MM.1S (cell line): ENCODE measurements around the gene MAPKAP1.

Experiments
- DNase-seq: peaks from one replicate; pipeline ENCODE4 v3.0.0-alpha.2; 2015
- H2AFZ ChIP-seq: fragments of 300-600 bp; sonication (generic); 2 replicates; pipeline ENCODE4 v1.6.0; 2016; ENCODE audit warnings: antibody characterized with exemption, low read length
- H3F3A ChIP-seq: fragments of 300-600 bp; sonication (generic); 2 replicates; pipeline ENCODE4 v1.6.1; 2016; ENCODE audit warnings: mild to moderate bottlenecking, antibody characterized with exemption, low read length, moderate library complexity, mixed read lengths; ENCODE audit not compliant: insufficient read depth
- H3K27ac ChIP-seq: fragments of 300-600 bp; sonication (generic); 2 replicates; pipeline ENCODE4 v1.5.1; 2016; ENCODE audit warnings: mild to moderate bottlenecking, low read length
- H3K27me3 ChIP-seq: fragments of 300-600 bp; sonication (generic); replicated peaks from 2 replicates; pipeline ENCODE4 v1.6.0; 2016; ENCODE audit warnings: low read length; ENCODE audit not compliant: insufficient read depth
- H3K36me3 ChIP-seq: fragments of 300-600 bp; sonication (generic); replicated peaks from 2 replicates; pipeline ENCODE4 v1.6.1; 2016; ENCODE audit warnings: mild to moderate bottlenecking, low read length, mixed read lengths; ENCODE audit not compliant: insufficient read depth
- H3K4me1 ChIP-seq: fragments of 300-600 bp; sonication (generic); 2 replicates; pipeline ENCODE4 v1.6.1; 2016; ENCODE audit warnings: low read length, mixed read lengths
- H3K4me2 ChIP-seq: fragments of 300-600 bp; sonication (generic); 2 replicates; pipeline ENCODE4 v1.6.0; 2016; ENCODE audit warnings: low read depth, low read length
- H3K4me3 ChIP-seq: fragments of 300-600 bp; sonication (generic); 2 replicates; pipeline ENCODE4 v1.5.1; 2016; ENCODE audit warnings: low read length, mixed read lengths
- H3K79me2 ChIP-seq: fragments of 300-600 bp; sonication (generic); 2 replicates; pipeline ENCODE4 v1.6.1; 2016; ENCODE audit warnings: mixed run types, low read length, mixed read lengths
- H3K9ac ChIP-seq: fragments of 300-600 bp; sonication (generic); 2 replicates; pipeline ENCODE4 v1.6.1; 2016; ENCODE audit warnings: low read length, mixed read lengths
- H3K9me2 ChIP-seq: fragments of 300-600 bp; sonication (generic); replicated peaks from 2 replicates; pipeline ENCODE4 v1.6.1; 2016; ENCODE audit warnings: mild to moderate bottlenecking, low read length, mixed read lengths; ENCODE audit not compliant: insufficient read depth
- H3K9me3 ChIP-seq: fragments of 300-600 bp; sonication (generic); replicated peaks from 2 replicates; pipeline ENCODE4 v1.6.1; 2016; ENCODE audit warnings: mild to moderate bottlenecking, low read length, mixed read lengths; ENCODE audit not compliant: insufficient read depth
- H4K20me1 ChIP-seq: fragments of 300-600 bp; sonication (generic); 2 replicates; pipeline ENCODE4 v1.6.1; 2016; ENCODE audit warnings: mild to moderate bottlenecking, low read length, moderate library complexity, mixed read lengths; ENCODE audit not compliant: insufficient read depth
- CTCF ChIP-seq: fragments of 300-600 bp; sonication (generic); IDR thresholded peaks from 2 replicates; pipeline ENCODE4 v1.5.1; 2016; ENCODE audit warnings: antibody characterized with exemption, low read length, mixed read lengths
- EZH2 ChIP-seq: fragments of 300-600 bp; sonication (generic); optimal IDR thresholded peaks from 2 replicates; pipeline ENCODE3; 2017; ENCODE audit warnings: low read depth, mild to moderate bottlenecking, antibody characterized with exemption, low read length, mixed read lengths
- EZH2phosphoT487 ChIP-seq: fragments of 300-600 bp; sonication (generic); IDR thresholded peaks from 2 replicates; pipeline ENCODE4 v1.6.1; 2018; ENCODE audit warnings: antibody characterized with exemption, low read length

Gene MAPKAP1

GRCh38 chr9:125706651-125707471 is at the start of gene MAPKAP1:
Gene MAPKAP1, minus strand, starts transcription at chr9:125707208. Its CDS starts 34,634 bp downstream, at chr9:125672574.
- peak within 1 kb of the TSS; percentile 75 for H3K4me2 ChIP-seq
- no peaks in the 10 kb centered on the region for H3K9me3 ChIP-seq
- H3K4me1 ChIP-seq: peaks cover 15% of the 10 kb centered on the region; the same call in 1 of the 2 replicates
- peak; percentile 97 for DNase-seq
- H3K9ac ChIP-seq: peak within 1 kb of the TSS; percentile 73
- no peaks in the 10 kb centered on the region for H3K36me3 ChIP-seq
- no peaks in the 10 kb centered on the region for H3F3A ChIP-seq
- H3K27me3 ChIP-seq: no peaks in the 10 kb centered on the region
- H3K27ac ChIP-seq: peak within 1 kb of the TSS; percentile 22; the same call in 1 of the 2 replicates
- no peaks in the 10 kb centered on the region for H4K20me1 ChIP-seq
- no peaks in the 10 kb centered on the region for H3K9me2 ChIP-seq
- peak within 1 kb of the TSS; percentile 89 for H2AFZ ChIP-seq
- H3K4me3 ChIP-seq: peak within 1 kb of the TSS; percentile 78
- peaks cover 47% of the 10 kb centered on the region for H3K79me2 ChIP-seq
- TF ChIP-seq CTCF: no peak
- TF ChIP-seq EZH2: no peak
- TF ChIP-seq EZH2phosphoT487: no peak

DNA sequence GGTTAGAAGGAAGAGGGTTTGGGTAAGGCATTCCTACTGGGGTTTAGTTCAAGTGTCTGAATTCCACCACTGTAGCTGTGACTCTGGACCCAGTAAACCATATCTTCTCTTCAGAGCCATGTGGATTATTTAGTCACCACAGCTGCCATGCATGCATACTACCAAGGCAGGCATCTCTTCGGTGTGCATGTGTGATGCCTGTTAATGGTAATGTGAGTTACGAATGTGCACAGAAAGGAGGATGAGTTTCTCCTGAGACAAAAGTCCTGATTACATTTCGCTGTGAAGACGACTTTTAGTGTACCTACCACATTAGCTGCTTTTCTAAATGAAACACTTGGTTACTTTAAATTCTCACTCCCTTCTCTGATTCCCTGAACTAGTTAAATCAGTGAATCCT is 49.5 kb upstream of the MAPKAP1 start:
- H3K27me3 ChIP-seq: no peaks in the 10 kb centered on the region
- H3K9ac ChIP-seq: no peak overlapping the region
- H2AFZ ChIP-seq: no peak overlapping the region
- no peaks in the 10 kb centered on the region for H4K20me1 ChIP-seq
- no peak for TF ChIP-seq EZH2phosphoT487
- TF ChIP-seq EZH2: no peak
- no peak for TF ChIP-seq CTCF
- peaks cover 5% of the 10 kb centered on the region for H3K4me1 ChIP-seq
- H3K9me3 ChIP-seq: no peaks in the 10 kb centered on the region
- no peaks in the 10 kb centered on the region for H3K36me3 ChIP-seq
- H3K4me2 ChIP-seq: no peak overlapping the region
- no peak for DNase-seq
- H3K27ac ChIP-seq: no peak overlapping the region
- H3F3A ChIP-seq: no peaks in the 10 kb centered on the region
- no peaks in the 10 kb centered on the region for H3K79me2 ChIP-seq
- no peak overlapping the region for H3K4me3 ChIP-seq
- no peaks in the 10 kb centered on the region for H3K9me2 ChIP-seq

DNA sequence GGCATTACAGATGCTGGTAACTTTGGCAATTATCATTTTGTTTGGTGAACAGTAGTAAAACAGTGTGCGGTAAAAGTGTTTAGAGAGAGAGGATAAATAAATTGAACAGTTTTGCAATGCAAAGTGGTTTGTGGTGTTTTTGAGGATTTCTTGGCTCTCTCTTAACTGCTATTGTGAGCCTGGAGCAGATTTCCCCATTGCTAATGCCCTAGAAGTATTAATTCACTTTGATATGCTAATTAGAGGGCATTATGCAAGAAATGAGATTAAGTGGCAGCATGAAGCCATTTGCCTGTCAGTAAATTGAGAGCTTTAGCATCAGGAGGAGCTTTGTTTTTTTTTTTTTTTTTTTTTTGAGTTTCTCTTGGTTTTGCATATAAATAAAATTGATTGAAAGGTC is 48.3 kb upstream of the MAPKAP1 start:
- no peak overlapping the region for H3K9ac ChIP-seq
- peaks cover 5% of the 10 kb centered on the region for H3K4me1 ChIP-seq
- H3K4me3 ChIP-seq: no peak overlapping the region
- H3K27me3 ChIP-seq: no peaks in the 10 kb centered on the region
- H3K9me3 ChIP-seq: no peaks in the 10 kb centered on the region
- H3K4me2 ChIP-seq: no peak overlapping the region
- H3K79me2 ChIP-seq: no peaks in the 10 kb centered on the region
- H3K27ac ChIP-seq: no peak overlapping the region
- H3F3A ChIP-seq: no peaks in the 10 kb centered on the region
- H2AFZ ChIP-seq: no peak overlapping the region
- H3K9me2 ChIP-seq: no peaks in the 10 kb centered on the region
- no peaks in the 10 kb centered on the region for H3K36me3 ChIP-seq
- no peaks in the 10 kb centered on the region for H4K20me1 ChIP-seq
- TF ChIP-seq CTCF: no peak
- TF ChIP-seq EZH2phosphoT487: no peak
- TF ChIP-seq EZH2: no peak
- DNase-seq: no peak
